ENCODE data around the gene TNFRSF25.

DNA sequence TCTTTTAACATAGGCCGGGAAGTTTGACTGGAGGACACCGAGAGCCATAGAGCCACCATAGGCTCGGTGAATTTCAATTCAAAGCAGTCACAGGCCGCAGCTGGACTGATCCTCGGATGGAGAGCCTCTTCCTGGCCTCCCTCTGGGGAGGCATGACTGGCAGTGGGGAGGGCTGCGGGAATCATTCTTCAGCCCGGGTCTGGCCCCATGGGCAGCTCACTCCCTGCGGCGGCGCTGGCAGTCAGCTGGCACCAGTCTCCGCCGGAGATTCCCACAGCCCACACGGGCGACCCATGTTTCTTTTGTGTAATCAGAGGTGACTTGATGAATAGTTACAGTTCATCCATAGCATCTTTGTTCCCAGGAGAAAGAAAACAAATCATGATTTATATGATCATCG, 30.8 kb downstream of the TNFRSF25 start:
- TF ChIP-seq, protein P1, sequence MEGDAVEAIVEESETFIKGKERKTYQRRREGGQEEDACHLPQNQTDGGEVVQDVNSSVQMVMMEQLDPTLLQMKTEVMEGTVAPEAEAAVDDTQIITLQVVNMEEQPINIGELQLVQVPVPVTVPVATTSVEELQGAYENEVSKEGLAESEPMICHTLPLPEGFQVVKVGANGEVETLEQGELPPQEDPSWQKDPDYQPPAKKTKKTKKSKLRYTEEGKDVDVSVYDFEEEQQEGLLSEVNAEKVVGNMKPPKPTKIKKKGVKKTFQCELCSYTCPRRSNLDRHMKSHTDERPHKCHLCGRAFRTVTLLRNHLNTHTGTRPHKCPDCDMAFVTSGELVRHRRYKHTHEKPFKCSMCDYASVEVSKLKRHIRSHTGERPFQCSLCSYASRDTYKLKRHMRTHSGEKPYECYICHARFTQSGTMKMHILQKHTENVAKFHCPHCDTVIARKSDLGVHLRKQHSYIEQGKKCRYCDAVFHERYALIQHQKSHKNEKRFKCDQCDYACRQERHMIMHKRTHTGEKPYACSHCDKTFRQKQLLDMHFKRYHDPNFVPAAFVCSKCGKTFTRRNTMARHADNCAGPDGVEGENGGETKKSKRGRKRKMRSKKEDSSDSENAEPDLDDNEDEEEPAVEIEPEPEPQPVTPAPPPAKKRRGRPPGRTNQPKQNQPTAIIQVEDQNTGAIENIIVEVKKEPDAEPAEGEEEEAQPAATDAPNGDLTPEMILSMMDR (IDR thresholded peaks at IDR 0.05; ENCODE audit: poor library complexity): no peak
- TF ChIP-seq EZH2 (IDR thresholded peaks at IDR 0.05; ENCODE audit: borderline replicate concordance) (no peak), EZH2phosphoT487 (IDR thresholded peaks at IDR 0.05; ENCODE audit: low read depth, severe bottlenecking, unreplicated experiment) (no peak)
